Stimulated activated CD8-positive, alpha-beta memory T cell treated with anti-CD3 and anti-CD28 coated beads, Interleukin-2, amount 100 ng/mL, for 48 hours (primary cell): ENCODE data around the gene DALRD3.
A peak's percentile ranks its signal among the peaks of the same experiment; 100 is the strongest.
"Not testable (repeated sequence)": the region's sequence is repeated elsewhere in the genome, so short reads cannot be mapped to it uniquely, and the experiment has no call there.

Experiments used
- DNase-seq, 2 donors: peaks; one replicate each; pipeline ENCODE4 v3.0.0-alpha.2; 2020; ENCODE audit warnings: low read depth in 2 of 2

Gene DALRD3

GRCh38 chr3:49021813-49022687 lies 3.7 kb upstream of the DALRD3 start, which contains the start of gene NDUFAF3:
NDUFAF3 (plus strand) TSS chr3:49022121; CDS start chr3:49022145, 24 bp downstream.
- peak; percentile 90 to 91 for DNase-seq

GRCh38 chr3:49021213-49021812 lies 2.9 kb upstream of the DALRD3 start:
- DNase-seq, result peak; percentile 99

DNA sequence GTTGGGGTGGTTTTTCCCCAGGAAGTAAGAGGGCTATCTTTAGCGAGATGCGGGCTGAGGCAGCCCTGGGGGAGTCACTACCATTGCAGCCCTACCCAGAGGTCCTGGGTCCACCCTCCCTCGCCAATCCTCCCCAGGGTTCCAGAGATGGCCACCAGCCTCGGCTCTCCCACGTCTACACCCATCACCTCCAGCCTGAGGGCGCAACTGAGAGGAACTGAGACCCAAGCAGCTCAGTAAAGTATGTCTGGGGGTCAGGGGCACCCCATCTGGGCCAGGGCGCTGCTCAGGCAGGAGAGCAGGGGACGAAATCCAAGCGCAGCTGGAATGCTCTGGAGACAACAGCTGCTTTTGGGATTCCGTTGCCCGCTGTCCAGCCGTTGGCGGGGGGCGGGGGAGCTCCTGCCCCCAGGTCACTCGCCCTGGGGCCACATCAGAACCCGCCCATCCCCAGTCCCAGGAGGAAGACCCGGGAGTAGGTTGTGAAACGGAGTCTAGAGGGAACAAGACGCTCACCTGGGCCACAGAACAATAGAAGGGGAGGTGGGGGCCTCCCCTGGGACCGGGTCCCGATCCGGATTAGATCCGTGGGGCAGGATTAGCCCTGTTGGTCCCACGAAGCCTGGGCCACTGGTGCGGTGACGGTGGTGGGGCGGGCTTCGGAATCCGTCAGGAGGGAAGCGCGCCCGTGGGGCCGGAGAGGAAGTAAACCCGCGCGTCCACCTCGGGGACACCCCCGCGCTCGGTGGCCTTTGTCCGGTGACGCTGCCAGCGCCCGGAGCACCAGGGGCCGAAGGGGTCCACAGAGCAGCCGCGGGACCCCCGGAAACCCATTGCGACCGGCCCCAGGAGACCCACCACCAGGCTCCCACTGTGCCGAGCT lies 2.2 kb upstream of the DALRD3 start:
- no peak for DNase-seq

- no peak for DNase-seq
Observed at GRCh38 chr3:49019941-49020329, 1.6 kb upstream of the DALRD3 start.

DNA sequence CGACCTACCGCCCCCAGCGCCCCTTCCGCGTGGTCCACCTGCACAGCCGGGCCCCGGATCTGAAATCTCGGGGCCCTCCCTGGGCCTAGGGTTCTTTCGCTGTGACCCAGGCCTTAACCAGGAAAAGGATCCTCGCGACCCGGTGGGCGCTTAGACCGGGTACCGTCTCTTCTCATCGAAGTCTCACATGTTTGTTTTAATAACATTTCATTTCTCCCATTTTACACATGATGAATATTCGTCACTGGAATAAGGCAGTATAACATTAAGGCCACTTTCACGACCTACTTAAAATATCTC lies 277 bp upstream of the DALRD3 start:
- DNase-seq, result no peak

- no peak for DNase-seq
Observed at GRCh38 chr3:49017229-49017970, 980 bp downstream of the DALRD3 start.

DNA sequence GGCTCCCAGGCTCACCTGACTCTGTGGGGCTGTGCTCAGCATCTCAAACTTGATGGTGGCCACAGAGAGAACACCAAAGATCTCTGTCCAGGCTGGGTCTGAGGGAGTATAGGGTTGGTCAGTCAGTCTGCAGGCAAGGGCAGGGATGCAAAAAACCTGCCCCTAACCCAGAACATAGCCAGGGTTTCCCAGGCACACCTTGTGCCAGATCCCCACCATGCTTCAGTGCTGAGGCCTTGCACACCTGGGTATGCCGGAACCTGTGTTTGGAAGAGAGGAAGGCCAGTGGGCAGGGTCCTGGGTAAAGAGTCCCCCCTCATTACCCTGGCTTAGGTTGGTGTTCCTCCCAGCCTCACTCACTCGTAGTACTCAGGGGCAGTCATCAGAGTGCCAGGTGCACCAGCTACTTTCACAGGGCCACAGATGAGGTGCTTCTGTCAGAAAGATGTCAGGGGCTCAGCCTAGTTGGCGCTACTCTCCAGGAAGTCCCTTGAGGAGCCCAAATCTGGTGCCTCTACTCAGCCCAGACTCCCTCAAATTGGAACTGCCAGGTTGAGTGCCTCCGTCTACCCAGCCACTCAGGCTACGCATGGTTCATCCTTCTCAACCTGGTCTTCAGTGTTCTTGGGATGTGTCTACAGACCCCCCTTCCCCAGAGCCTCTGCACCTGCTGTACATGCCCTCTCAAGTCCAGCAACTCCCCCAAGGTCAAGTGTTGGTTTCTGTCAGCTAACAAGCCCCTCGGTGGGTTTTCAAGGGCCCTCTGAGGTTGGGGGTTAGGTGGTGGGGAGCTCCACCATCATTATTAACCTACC lies 1.8 kb downstream of the DALRD3 start:
- DNase-seq, result no peak

- no peak for DNase-seq
Observed at GRCh38 chr3:49015765-49016164, 2.6 kb downstream of the DALRD3 start.

DNA sequence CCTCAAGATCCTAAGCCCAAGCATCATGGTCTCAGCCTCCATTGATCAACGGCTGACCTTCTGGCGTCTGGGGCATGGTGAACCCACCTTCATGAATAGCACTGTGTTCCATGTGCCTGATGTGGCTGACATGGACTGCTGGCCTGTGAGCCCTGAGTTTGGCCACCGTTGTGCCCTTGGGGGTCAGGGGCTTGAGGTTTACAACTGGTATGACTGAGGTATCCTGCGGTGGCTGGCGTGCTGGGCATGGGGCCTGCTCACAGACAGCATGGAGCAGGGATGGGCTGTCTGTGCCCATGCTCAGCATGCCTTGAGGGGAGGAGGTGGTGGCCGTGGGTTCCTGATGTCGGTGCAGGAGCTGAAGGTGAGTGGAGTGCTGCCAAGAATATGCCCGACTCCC lies 3.3 kb downstream of the DALRD3 start:
- no peak for DNase-seq

- no peak for DNase-seq
Observed at GRCh38 chr3:49013738-49014660, 4.4 kb downstream of the DALRD3 start.

GRCh38 chr3:49013113-49013737 lies 5.2 kb downstream of the DALRD3 start:
- DNase-seq, result no peak

- no peak for DNase-seq
Observed at GRCh38 chr3:49012441-49013017, 5.9 kb downstream of the DALRD3 start.

GRCh38 chr3:49009396-49009795 lies 9.0 kb downstream of the DALRD3 start:
- DNase-seq, result no peak

DNA sequence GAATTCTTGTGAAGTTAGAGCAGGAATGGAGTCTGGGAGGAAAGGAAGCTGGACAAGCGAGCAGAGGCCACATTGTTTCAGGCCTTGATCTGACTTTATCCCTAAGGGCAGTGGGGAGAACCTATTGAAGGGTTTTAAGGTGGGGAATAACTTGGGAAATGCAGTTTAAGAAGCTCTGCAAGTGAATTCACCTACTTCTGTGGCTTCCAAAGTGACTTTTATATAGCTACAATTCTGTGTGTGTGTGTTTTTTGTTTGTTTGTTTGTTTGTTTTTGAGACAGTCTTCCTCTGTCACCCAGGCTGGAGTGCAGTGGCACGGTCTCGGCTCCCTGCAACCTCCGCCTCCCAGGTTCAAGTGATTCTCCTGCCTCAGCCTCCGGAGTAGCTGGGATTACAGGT lies 9.8 kb downstream of the DALRD3 start:
- DNase-seq, result not testable (repeated sequence)

DNA sequence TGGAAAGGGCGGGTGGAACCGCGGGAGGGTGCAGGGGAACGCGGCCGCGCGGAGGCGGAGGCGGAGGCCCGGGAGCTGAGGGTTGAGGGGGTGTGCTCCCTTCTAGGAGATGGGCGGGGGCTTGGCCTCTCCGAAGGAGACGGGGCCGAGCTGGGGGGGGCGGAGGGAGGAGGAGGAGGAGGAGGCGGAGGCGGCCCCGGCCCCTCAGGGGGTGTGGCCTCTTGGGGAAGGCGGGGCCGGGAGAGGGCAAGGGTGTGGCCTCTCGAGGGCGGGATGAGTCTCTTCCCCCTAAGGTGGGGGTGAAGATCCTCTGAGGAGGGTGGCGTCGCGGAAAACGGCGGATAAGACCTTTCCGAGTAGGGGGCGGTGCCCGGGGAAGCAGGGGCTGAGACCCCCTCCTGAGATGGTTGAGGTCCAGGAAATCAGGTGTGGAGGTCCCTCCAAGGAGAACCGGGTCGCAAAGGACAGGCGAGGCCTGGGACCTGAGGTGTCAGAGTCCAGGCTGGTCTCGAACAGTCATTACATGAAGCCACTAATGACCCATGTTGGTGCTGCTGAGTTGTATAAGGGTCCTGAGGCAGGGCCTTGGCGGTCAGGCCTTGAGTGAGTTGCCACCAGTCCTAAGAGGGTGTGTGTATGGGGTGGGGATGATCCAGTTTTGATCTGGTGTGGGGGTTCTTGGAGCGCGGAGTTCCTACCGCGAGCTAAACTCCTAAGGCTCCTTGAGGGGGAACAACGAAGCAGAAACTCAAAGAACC lies 10.4 kb downstream of the DALRD3 start:
- peak; percentile 86 for DNase-seq

DNA sequence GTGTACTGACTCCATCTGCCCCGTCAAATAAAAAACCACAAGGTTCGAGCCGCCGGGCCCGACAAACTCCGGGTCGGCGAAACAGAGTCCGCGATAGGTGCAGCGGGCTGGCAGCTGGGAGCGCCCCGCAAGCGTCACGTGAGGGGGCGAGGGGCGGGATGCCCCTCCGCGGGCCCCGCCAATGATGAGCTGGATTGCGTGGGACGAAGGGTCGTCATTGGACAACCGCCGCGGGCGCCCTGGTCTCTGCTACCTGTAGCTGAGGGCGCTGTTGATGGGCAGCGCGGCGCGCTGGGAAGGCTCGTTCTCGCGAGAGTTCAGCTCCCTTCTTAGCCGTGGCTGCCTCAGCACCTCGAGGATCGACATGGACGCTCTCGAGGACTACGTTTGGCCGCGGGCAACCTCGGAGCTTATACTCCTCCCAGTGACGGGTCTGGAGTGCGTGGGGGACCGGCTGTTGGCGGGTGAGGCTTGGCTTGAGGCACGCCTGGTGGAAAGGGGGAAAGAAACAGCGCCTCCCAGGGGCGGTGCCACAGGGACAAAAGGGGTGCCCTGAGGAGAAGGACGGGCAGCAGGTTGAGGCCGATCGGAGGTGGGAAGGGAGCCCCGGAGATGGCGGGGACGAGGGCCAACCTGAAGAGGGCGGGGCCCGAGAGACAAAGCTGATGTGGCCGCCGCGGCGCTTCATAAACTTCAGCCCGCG lies 11.2 kb downstream of the DALRD3 start, which contains the start of gene WDR6:
Gene WDR6, plus strand, starts transcription at position 324 of the 703 bp plus-strand sequence. Its CDS starts 41 bp downstream, at position 365.
- peak; percentile 94 to 96 for DNase-seq

GRCh38 chr3:49006408-49007067 lies 11.8 kb downstream of the DALRD3 start:
- no peak for DNase-seq
